ENCODE results near the gene C1QL4.

C1QL4 gene

GRCh38 chr12:49296034-49296835 lies 40.8 kb downstream of the C1QL4 start:
- no peak overlapping the region for H3K27ac ChIP-seq (replicated peaks)
- H3K4me3 ChIP-seq (replicated peaks; ENCODE audit: insufficient read depth, low read length), result peak overlapping the region; percentile 11; the same call in 1 of the 2 replicates
- peaks cover 43% of the 10 kb centered on the region for H3K27me3 ChIP-seq (ENCODE audit: insufficient read depth, poor library complexity, severe bottlenecking)
- peak in 1 of 2 experiments; percentile 43 for DNase-seq (ENCODE audit: low read depth in 1 of 2, low spot score in 1 of 2)
- TF ChIP-seq CTCF (IDR thresholded peaks at IDR 0.05; ENCODE audit: insufficient read depth, low read length), result peak; percentile 66
- TF ChIP-seq REST (IDR thresholded peaks at IDR 0.05; ENCODE audit: insufficient replicate concordance, low read depth), result no peak
- TF ChIP-seq POLR2AphosphoS5 (IDR thresholded peaks at IDR 0.05; ENCODE audit: low read depth), result no peak
- no peak for TF ChIP-seq GABPA (IDR thresholded peaks at IDR 0.05; ENCODE audit: low read depth)
- TF ChIP-seq SPI1 (IDR thresholded peaks at IDR 0.05; ENCODE audit: borderline replicate concordance, low read depth), result no peak

GRCh38 chr12:49295082-49295936 lies 41.7 kb downstream of the C1QL4 start, which contains the start of gene PRPH:
Gene PRPH (plus strand): TSS chr12:49295147. CDS start chr12:49295201, 54 bp downstream.
- H3K4me3 ChIP-seq (replicated peaks; ENCODE audit: insufficient read depth, low read length), result no peak within 1 kb of the TSS
- no peak for DNase-seq (ENCODE audit: low read depth in 1 of 2, low spot score in 1 of 2)
- no peak for TF ChIP-seq REST (IDR thresholded peaks at IDR 0.05; ENCODE audit: insufficient replicate concordance, low read depth)
- no peak for TF ChIP-seq POLR2AphosphoS5 (IDR thresholded peaks at IDR 0.05; ENCODE audit: low read depth)
- peaks cover 43% of the 10 kb centered on the region for H3K27me3 ChIP-seq (ENCODE audit: insufficient read depth, poor library complexity, severe bottlenecking)
- no peak within 1 kb of the TSS for H3K27ac ChIP-seq (replicated peaks)

GRCh38 chr12:49294804-49295081 lies 42.2 kb downstream of the C1QL4 start:
- no peak for DNase-seq (ENCODE audit: low read depth in 1 of 2, low spot score in 1 of 2)
- Histone ChIP-seq H3K4me3 (replicated peaks; ENCODE audit: insufficient read depth, low read length) (no peak overlapping the region), H3K27ac (replicated peaks) (no peak overlapping the region), H3K27me3 (ENCODE audit: insufficient read depth, poor library complexity, severe bottlenecking) (peaks cover 43% of the 10 kb centered on the region)
- no peak for TF ChIP-seq CTCF (IDR thresholded peaks at IDR 0.05; ENCODE audit: insufficient read depth, low read length)
- TF ChIP-seq POLR2AphosphoS5 (IDR thresholded peaks at IDR 0.05; ENCODE audit: low read depth), result no peak
- no peak for TF ChIP-seq GABPA (IDR thresholded peaks at IDR 0.05; ENCODE audit: low read depth)
- TF ChIP-seq REST (IDR thresholded peaks at IDR 0.05; ENCODE audit: insufficient replicate concordance, low read depth), result no peak
- TF ChIP-seq SPI1 (IDR thresholded peaks at IDR 0.05; ENCODE audit: borderline replicate concordance, low read depth), result no peak
